GM12878 (cell line): ENCODE data around the gene CPHXL. TPM values are rescaled to one million over a fixed set of nuclear protein-coding genes. Genes with fewer than 3 reads are reported as not detected.

Experiments
- ATAC-seq: fragments of 200-7000 bp; cut with Tn5 transposase; 3 replicates; pipeline ENCODE4 v1.9.1; 2020; ENCODE audit warnings: mild to moderate bottlenecking, moderate library complexity
- BruUV-seq: library from RNA; stranded (reverse); fragments of 400-500 nt; replicated peaks from 2 replicates; lab custom pipeline; 2021; lab: Mats Ljungman, UMichigan
- CTCF ChIA-PET: fragments of 300-600 bp; sonication (Branson Sonifier 250); formaldehyde crosslinking; extraction: SDS; loops from one replicate; lab custom pipeline; 2021; ENCODE audit warnings: inconsistent platforms; lab: Yijun Ruan, JAX
- POLR2A ChIA-PET: fragments of 350-600 bp; formaldehyde crosslinking; extraction: SDS; loops from one replicate; lab custom pipeline; 2021; ENCODE audit warnings: inconsistent platforms; lab: Charles Lee
- RAD21 ChIA-PET: fragments of 300-600 bp; sonication (Branson Sonifier 250); formaldehyde crosslinking; loops from one replicate; lab custom pipeline; 2023; ENCODE audit warnings: antibody characterized with exemption; ENCODE audit not compliant: unreplicated experiment; lab: Charles Lee
- SMC1A ChIA-PET: fragments of 300-600 bp; sonication (Branson Sonifier 250); formaldehyde crosslinking; loops from one replicate; lab custom pipeline; 2023; ENCODE audit not compliant: unreplicated experiment, uncharacterized antibody; lab: Charles Lee
- DNase-seq: peaks from one replicate; pipeline ENCODE4 v3.0.0-alpha.2; 2011; ENCODE audit warnings: low read depth, low spot score
- FAIRE-seq: peaks from 3 replicates; lab custom pipeline; 2011; peaks lifted over from hg19 to GRCh38; lab: Jason Lieb, UNC
- H2AFZ ChIP-seq: 2 replicates; pipeline ENCODE4 v1.6.0; 2011; ENCODE audit warnings: low read depth, low read length, control low read depth; ENCODE audit not compliant: control insufficient read depth
- H3K27ac ChIP-seq: 2 replicates; pipeline ENCODE4 v1.5.1; 2011; ENCODE audit warnings: control low read depth; ENCODE audit not compliant: control insufficient read depth, insufficient read depth
- H3K27me3 ChIP-seq, 2 experiments: replicated peaks in 1 of 2; 2 replicates each; pipeline versions ENCODE4 v1.6.0 to v1.6.1; 2011; ENCODE audit warnings: low read length in 1 of 2; ENCODE audit not compliant: control insufficient read depth in 2 of 2, insufficient read depth in 2 of 2
- H3K36me3 ChIP-seq, 2 experiments: 2 replicates each; pipeline ENCODE4 v1.5.1; 2011; ENCODE audit warnings: low read length in 1 of 2; ENCODE audit not compliant: control insufficient read depth in 2 of 2, insufficient read depth in 2 of 2
- H3K4me1 ChIP-seq: 2 replicates; pipeline ENCODE4 v1.6.1; 2011; ENCODE audit warnings: mild to moderate bottlenecking, low read length, moderate library complexity, mixed read lengths; ENCODE audit not compliant: control insufficient read depth, insufficient read depth
- H3K4me2 ChIP-seq: 2 replicates; pipeline ENCODE4 v1.6.0; 2011; ENCODE audit warnings: control low read depth; ENCODE audit not compliant: control insufficient read depth, insufficient read depth
- H3K4me3 ChIP-seq: fragments of 200-600 bp; sonication (generic); 2 replicates; pipeline ENCODE4 v1.5.1; 2016
- H3K79me2 ChIP-seq: 2 replicates; pipeline ENCODE4 v1.6.0; 2011; ENCODE audit warnings: low read length; ENCODE audit not compliant: control insufficient read depth, insufficient read depth
- H3K9ac ChIP-seq: 2 replicates; pipeline ENCODE4 v1.8.0; 2011; ENCODE audit warnings: low read length, control low read depth, mixed read lengths; ENCODE audit not compliant: control insufficient read depth, insufficient read depth
- H3K9me3 ChIP-seq: replicated peaks from 3 replicates; pipeline ENCODE4 v1.5.1; 2011; ENCODE audit warnings: mild to moderate bottlenecking, low read length; ENCODE audit not compliant: control insufficient read depth, insufficient read depth
- H4K20me1 ChIP-seq: 2 replicates; pipeline ENCODE4 v1.6.0; 2011; ENCODE audit not compliant: control insufficient read depth, insufficient read depth
- BACH1 ChIP-seq: fragments of 450-650 bp; IDR thresholded peaks from 2 replicates; pipeline ENCODE4 v1.6.1; 2017; ENCODE audit warnings: mild to moderate bottlenecking, borderline replicate concordance
- GATAD2B ChIP-seq: fragments of 450-650 bp; conservative IDR thresholded peaks from 2 replicates; pipeline ENCODE4 v1.6.1; 2017; ENCODE audit warnings: low read depth, mild to moderate bottlenecking, moderate library complexity
- HCFC1 ChIP-seq: fragments of 150-350 bp; IDR thresholded peaks from 2 replicates; pipeline ENCODE4 v1.6.1; 2014; ENCODE audit warnings: low read length
- KAT2A ChIP-seq: conservative IDR thresholded peaks from 2 replicates; pipeline ENCODE4 v1.6.1; 2011; ENCODE audit warnings: low read depth, low read length; ENCODE audit not compliant: control insufficient read depth
- MXI1 ChIP-seq: fragments of 150-350 bp; IDR thresholded peaks from 2 replicates; pipeline ENCODE4 v1.6.1; 2011; ENCODE audit warnings: low read depth, mild to moderate bottlenecking, inconsistent platforms, low read length, improper control_type of control experiment
- NFYB ChIP-seq: IDR thresholded peaks from 2 replicates; pipeline ENCODE4 v1.6.1; 2011; ENCODE audit warnings: low read depth, mild to moderate bottlenecking, low read length, improper control_type of control experiment, moderate library complexity; ENCODE audit not compliant: insufficient read depth
- NR2F1 ChIP-seq: fragments of 450-650 bp; conservative IDR thresholded peaks from 2 replicates; pipeline ENCODE4 v1.6.1; 2017; ENCODE audit warnings: mild to moderate bottlenecking
- POU2F2 ChIP-seq: IDR thresholded peaks from 3 replicates; pipeline ENCODE4 v1.6.1; 2011; ENCODE audit warnings: low read depth, mild to moderate bottlenecking, low read length, borderline replicate concordance
- SPI1 ChIP-seq: IDR thresholded peaks from 2 replicates; pipeline ENCODE4 v1.6.1; 2011; ENCODE audit warnings: low read depth, mild to moderate bottlenecking, low read length, moderate library complexity, borderline replicate concordance; ENCODE audit not compliant: insufficient read depth
- TARDBP ChIP-seq: IDR thresholded peaks from 2 replicates; pipeline ENCODE4 v1.6.1; 2016; ENCODE audit warnings: borderline replicate concordance
- ZBED1 ChIP-seq: IDR thresholded peaks from 2 replicates; pipeline ENCODE4 v1.6.1; 2016; ENCODE audit warnings: borderline replicate concordance
- ZNF217 ChIP-seq: fragments of 450-650 bp; IDR thresholded peaks from 2 replicates; pipeline ENCODE4 v1.6.1; 2017; ENCODE audit warnings: antibody characterized with exemption, mild to moderate bottlenecking
- in situ Hi-C: fragments of 300-500 bp; cut with MboI; formaldehyde crosslinking; loops from 9 replicates; pipeline ENCODE4 v1.14.3; 2018; ENCODE audit warnings: mixed read lengths
- intact Hi-C: fragments of 100-400 bp; cut with micrococcal nuclease; formaldehyde crosslinking; loops from one replicate; pipeline ENCODE4 v1.14.2; 2022; ENCODE audit not compliant: unreplicated experiment
- polyA plus RNA-seq, 11 experiments: library from polyadenylated mRNA; depleted of rRNA in 4 of 11; unstranded in 6 of 11; stranded (reverse) in 5 of 11; fragments of >200 nt; fragmentation: Nextera tagmentation in 4 of 11; fragmentation: Illumina TruSeq in 1 of 11; extraction: Ambion mirVana in 4 of 11; extraction: Trizol in 1 of 11; gene quantifications; 1 replicate in 1 of 11; 2 replicates in 10 of 11; pipeline versions ENCODE4 v1.2.1 to v1.2.3, GENCODE V29; 2011 to 2016; ENCODE audit warnings: inconsistent platforms in 2 of 11, missing spikeins in 2 of 11, low read depth in 1 of 11
- total RNA-seq, 4 experiments: library from RNA; depleted of rRNA in 3 of 4; stranded (reverse); fragments of >200 nt in 3 of 4; fragmentation: Illumina TruSeq in 1 of 4; extraction: Trizol in 1 of 4; gene quantifications; 2 replicates each; pipeline versions ENCODE4 v1.2.1 to v1.2.3, GENCODE V29; 2013 to 2021
- TF ChIP-seq, protein P1 (sequence below): IDR thresholded peaks from 2 replicates; pipeline ENCODE4 v1.6.1; 2012; ENCODE audit warnings: low read depth, low read length, improper control_type of control experiment
- TF ChIP-seq, protein P2 (sequence below): fragments of 450-650 bp; IDR thresholded peaks from 2 replicates; pipeline ENCODE4 v1.6.1; 2016; ENCODE audit warnings: mild to moderate bottlenecking

CPHXL gene
- total and polyA plus RNA-seq, 10 of the 15 experiments (the other 5 are each of a cell fraction or from before 2014, with no cell fraction given), result 0.13 TPM; not detected in 9

DNA sequence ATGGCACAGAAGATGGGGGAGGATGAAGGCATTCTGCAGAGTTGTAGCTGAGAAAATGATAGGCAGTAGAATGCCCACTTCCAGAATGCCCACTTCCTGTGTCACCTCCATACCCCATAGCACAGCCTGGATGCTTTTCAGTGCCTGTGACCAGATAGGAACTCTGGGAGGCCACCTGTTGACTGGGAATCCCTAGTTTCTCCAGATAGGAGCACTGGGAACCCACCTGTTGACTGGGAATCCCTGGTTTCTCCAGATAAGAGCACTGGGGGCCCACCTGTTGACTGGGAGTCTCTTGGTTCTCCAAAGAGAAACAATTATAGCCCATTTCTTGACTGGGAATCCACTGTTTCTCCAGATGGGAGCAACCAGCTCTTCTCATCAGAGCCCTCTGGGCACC, 11.6 kb downstream of the CPHXL start:
- no peaks in the 10 kb centered on the region for H3K4me1 ChIP-seq
- no peak overlapping the region for H3K4me3 ChIP-seq
- RAD21 ChIA-PET, result no interaction called here
- no peaks in the 10 kb centered on the region for H3K36me3 ChIP-seq
- in situ Hi-C loops (no loop called here), intact Hi-C loops (no loop called here)
- BruUV-seq, result no TSS peak
- POLR2A ChIA-PET, result no interaction called here
- no peaks in the 10 kb centered on the region; the same call in 2 of the 3 replicates for H3K9me3 ChIP-seq
- no peak overlapping the region for H3K27ac ChIP-seq
- H2AFZ ChIP-seq, result no peak overlapping the region
- H3K79me2 ChIP-seq, result no peaks in the 10 kb centered on the region
- no peak overlapping the region for H3K9ac ChIP-seq
- FAIRE-seq (no peak), DNase-seq (no peak)
- no peak overlapping the region for H3K4me2 ChIP-seq
- H3K27me3 ChIP-seq, result no peaks in the 10 kb centered on the region
- H4K20me1 ChIP-seq, result no peaks in the 10 kb centered on the region
- SMC1A ChIA-PET, result interaction anchor here (2.2 kb wide), 1 partner anchor 10 kb away, joined by 5 read pairs; no protein-coding TSS in a partner anchor
- CTCF ChIA-PET, result interaction anchor here (0.6 kb wide), 1 partner anchor 788 kb away, joined by 3 read pairs; no protein-coding TSS in a partner anchor
- TF ChIP-seq KAT2A (no peak), MXI1 (no peak), BACH1 (no peak), POU2F2 (no peak), HCFC1 (no peak), NFYB (no peak), ZBED1 (no peak), SPI1 (no peak), NR2F1 (no peak), TARDBP (no peak), ZNF217 (no peak), GATAD2B (no peak)
- TF ChIP-seq, protein P1, sequence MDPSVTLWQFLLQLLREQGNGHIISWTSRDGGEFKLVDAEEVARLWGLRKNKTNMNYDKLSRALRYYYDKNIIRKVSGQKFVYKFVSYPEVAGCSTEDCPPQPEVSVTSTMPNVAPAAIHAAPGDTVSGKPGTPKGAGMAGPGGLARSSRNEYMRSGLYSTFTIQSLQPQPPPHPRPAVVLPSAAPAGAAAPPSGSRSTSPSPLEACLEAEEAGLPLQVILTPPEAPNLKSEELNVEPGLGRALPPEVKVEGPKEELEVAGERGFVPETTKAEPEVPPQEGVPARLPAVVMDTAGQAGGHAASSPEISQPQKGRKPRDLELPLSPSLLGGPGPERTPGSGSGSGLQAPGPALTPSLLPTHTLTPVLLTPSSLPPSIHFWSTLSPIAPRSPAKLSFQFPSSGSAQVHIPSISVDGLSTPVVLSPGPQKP, result no peak
- TF ChIP-seq, protein P2, sequence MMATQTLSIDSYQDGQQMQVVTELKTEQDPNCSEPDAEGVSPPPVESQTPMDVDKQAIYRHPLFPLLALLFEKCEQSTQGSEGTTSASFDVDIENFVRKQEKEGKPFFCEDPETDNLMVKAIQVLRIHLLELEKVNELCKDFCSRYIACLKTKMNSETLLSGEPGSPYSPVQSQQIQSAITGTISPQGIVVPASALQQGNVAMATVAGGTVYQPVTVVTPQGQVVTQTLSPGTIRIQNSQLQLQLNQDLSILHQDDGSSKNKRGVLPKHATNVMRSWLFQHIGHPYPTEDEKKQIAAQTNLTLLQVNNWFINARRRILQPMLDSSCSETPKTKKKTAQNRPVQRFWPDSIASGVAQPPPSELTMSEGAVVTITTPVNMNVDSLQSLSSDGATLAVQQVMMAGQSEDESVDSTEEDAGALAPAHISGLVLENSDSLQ, result no peak
- TF ChIP-seq, all 136 proteins: peak for 0
- ATAC-seq, result no peak
